ENCODE data around the gene STX18. TPM values are rescaled to one million over a fixed set of nuclear protein-coding genes. Genes with fewer than 3 reads are reported as not detected.

Gene STX18
- total RNA-seq, 8 experiments from 2014 or later: 15.4 to 48.3 (median 22.6) TPM

DNA sequence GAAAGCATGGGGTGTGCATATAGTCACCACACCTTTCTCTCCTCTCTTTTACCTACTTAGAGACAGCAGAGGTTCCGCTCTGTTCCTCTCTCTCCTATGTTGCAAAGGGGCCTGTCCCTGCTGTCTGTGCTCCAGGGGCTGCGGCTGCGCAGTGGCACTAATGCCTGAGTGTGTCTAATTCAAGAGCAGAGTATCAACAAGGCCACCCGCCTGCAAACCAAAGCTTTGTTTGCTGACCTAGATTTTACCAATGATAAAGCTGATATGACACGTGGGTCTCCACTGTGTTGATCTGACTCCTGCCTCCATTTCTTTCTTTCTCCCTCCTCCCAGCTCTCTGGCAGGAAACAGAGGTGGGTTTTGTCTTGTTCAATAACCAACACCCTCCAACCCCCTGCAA, 80.0 kb downstream of the STX18 start:
- WGBS, 10 experiments: 60 to 100% (median 84%) methylated on average over 1 to 4 of the region's 5 CpGs; no CpG with 5 or more reads in 7 of the 10 experiments

DNA sequence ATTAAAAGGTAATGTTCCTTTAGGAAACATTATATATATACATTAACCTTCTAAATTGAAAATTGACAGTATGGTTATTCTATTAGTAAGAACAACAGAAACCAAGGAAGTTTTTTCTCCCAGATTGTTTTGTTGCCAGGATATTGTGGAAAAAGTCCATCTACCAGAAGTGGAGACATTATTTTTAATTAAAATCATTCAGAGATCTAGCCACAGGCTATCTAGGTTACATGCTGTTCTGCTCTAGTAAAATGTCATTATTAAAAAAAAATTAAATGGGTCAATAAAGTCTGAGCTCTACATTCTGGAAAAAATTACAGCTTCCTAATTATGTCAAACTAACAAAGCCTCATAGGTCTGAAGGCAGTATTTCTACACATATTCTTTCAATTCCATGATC, 80.7 kb downstream of the STX18 start:
- no peak for ATAC-seq (replicated peaks in 6 of 8)
- Histone ChIP-seq H3K4me1 (replicated peaks in 1 of 2) (no peaks in the 10 kb centered on the region), H3K4me3 (no peak overlapping the region), H3K27ac (no peak overlapping the region)
- in situ Hi-C loops (cut with MboI; ENCODE audit: low pct_unique_long_range_greater_than_20kb in 2 of 9, low sequenced_read_pairs in 9 of 9, unreplicated experiment in 9 of 9): no loop called here

More for the DNA sequence above, 80.0 kb downstream of the STX18 start:
- Histone ChIP-seq H3K4me1 (replicated peaks in 1 of 2) (no peaks in the 10 kb centered on the region), H3K4me3 (no peak overlapping the region), H3K27ac (no peak overlapping the region)
- ATAC-seq (replicated peaks in 6 of 8): peak in 1 of 8 experiments; percentile 31
- in situ Hi-C loops (cut with MboI; ENCODE audit: low pct_unique_long_range_greater_than_20kb in 2 of 9, low sequenced_read_pairs in 9 of 9, unreplicated experiment in 9 of 9): no loop called here

DNA sequence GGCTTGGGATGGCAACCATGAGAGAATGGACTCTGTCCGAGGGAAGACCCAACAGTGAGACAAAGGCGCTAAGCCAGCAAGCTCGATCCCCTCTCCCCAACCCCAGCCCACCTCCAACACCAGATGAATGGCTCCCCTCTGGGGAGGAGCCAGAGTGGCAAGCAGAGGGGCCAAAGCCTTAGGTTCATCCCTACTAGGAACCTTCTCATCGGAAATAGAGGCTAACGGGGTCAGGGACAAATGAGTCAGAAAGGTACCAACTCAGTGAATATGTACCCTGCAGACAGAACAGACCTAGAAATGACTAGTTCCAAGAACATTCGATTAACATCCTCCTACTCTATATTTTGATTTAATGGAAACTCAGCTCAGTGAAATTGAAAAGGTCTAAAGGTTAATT, 81.1 kb downstream of the STX18 start:
- Histone ChIP-seq H3K27ac (no peak overlapping the region), H3K4me3 (no peak overlapping the region), H3K4me1 (replicated peaks in 1 of 2) (no peaks in the 10 kb centered on the region)
- in situ Hi-C loops (cut with MboI; ENCODE audit: low pct_unique_long_range_greater_than_20kb in 2 of 9, low sequenced_read_pairs in 9 of 9, unreplicated experiment in 9 of 9): no loop called here
- 67 to 100% (median 96%) methylated on average over 1 to 6 of the region's 6 CpGs; no CpG with 5 or more reads in 2 of the 10 experiments for whole genome bisulfite sequencing, 10 experiments
- no peak for ATAC-seq (replicated peaks in 6 of 8)

DNA sequence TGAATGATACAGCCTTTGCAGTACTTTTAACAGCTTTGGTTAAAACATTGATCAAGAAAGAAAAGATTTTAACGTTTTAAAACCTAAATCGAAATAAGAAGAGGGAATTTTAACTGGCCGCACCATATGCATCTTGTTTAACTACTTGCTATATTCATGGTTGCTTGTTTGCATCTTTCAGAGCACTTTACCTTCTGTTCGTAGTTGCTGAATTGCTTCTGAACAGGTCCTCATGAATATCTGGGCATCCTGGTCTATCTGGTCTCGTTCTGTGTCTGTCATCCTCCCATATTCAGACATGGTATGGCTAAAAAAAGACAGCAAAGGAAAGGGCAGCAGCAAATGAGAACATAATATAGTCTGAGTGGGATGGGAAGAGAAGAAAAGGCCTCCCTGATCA, 82.7 kb downstream of the STX18 start:
- no peak overlapping the region for H3K27ac ChIP-seq
- no peak for ATAC-seq (replicated peaks in 6 of 8)
- H3K4me3 ChIP-seq: no peak overlapping the region
- WGBS, 10 experiments: 50 to 100% (median 86%) methylated on average over 2 to 5 of the region's 5 CpGs; no CpG with 5 or more reads in 1 of the 10 experiments
- in situ Hi-C loops (cut with MboI; ENCODE audit: low pct_unique_long_range_greater_than_20kb in 2 of 9, low sequenced_read_pairs in 9 of 9, unreplicated experiment in 9 of 9): no loop called here
- H3K4me1 ChIP-seq (replicated peaks in 1 of 2): no peaks in the 10 kb centered on the region

DNA sequence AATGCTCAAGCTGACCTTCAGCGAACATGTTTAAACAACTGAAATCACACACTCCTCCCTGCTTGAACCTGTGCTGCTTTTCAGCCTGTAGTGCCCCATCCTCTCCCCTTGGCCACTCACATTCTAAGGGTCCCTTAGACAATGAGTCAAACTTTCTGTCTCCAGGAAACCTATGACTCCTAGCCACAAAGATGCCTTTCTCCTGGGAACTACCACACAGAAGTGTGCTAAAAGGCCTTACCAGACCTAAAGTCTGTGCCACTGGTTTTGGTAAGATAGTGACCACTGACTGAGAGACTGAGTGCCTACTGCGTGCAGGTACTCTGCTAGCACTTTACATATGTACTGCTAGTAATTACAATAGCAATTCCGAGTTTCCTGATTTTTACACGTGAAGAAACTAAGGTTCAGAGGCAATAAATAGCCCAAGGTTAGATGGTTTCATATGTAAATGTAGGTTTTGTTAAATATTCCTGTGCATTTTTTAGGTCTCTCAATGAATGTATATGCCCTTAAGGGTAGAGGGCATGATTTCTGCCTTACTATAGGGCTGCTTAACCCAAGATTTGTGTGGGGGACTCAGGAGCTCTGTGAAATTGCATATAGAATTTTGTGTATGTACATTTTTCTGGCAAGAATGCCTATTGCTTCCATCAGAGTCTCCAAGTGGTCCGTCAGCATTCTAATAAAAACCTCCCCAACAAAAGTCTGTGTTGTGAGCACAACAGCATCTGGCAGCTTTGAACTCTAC, 83.9 kb downstream of the STX18 start:
- H3K27ac ChIP-seq: no peak overlapping the region
- no peaks in the 10 kb centered on the region for H3K4me1 ChIP-seq (replicated peaks in 1 of 2)
- in situ Hi-C loops (cut with MboI; ENCODE audit: low pct_unique_long_range_greater_than_20kb in 2 of 9, low sequenced_read_pairs in 9 of 9, unreplicated experiment in 9 of 9): no loop called here
- no peak overlapping the region for H3K4me3 ChIP-seq
- WGBS, 10 experiments: 0 to 100% (median 40%) methylated on average over 1 to 5 of the region's 5 CpGs; no CpG with 5 or more reads in 1 of the 10 experiments
- peak in 2 of 8 experiments; percentile 65 to 84 for ATAC-seq (replicated peaks in 6 of 8)

DNA sequence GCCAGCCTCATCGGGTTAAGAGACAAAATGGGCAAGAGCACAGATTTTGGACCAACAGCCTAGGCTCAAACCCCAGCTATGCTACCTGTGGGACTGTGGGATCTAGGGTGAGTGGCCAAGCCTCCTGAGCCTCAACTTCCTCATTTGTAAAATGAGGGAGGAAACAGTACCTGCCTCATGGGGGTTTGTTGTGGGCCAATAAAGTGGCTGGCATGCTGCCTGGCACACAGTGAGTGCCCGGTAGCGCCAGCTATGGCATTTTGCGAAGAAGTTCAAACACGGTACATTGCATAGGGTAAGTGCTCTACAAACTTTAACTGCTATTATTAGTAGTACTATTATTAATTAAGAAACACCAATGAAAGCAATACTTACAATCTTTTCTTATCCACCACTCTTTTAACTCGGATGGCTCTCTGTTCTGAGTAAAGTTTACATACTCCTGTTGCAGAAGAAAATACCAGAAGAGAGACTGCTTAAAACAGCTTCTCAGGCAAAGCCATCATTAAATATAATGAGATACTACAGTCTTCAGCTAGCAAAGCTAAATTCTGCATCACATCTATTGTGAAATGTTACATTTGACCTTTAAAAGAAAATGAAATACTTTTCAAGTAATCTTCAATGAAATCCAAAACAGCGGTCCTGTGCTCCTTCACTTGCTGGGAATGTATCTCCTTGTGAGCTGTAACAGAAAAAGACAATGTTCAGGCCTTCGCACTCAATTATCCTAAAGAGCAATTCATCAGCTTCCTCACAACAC, 84.9 kb downstream of the STX18 start:
- in situ Hi-C loops (cut with MboI; ENCODE audit: low pct_unique_long_range_greater_than_20kb in 2 of 9, low sequenced_read_pairs in 9 of 9, unreplicated experiment in 9 of 9): no loop called here
- Histone ChIP-seq H3K27ac (no peak overlapping the region), H3K4me3 (no peak overlapping the region), H3K4me1 (replicated peaks in 1 of 2) (no peaks in the 10 kb centered on the region)
- ATAC-seq (replicated peaks in 6 of 8): no peak
- 73 to 100% (median 94%) methylated on average over 1 to 8 of the region's 8 CpGs for WGBS, 10 experiments

DNA sequence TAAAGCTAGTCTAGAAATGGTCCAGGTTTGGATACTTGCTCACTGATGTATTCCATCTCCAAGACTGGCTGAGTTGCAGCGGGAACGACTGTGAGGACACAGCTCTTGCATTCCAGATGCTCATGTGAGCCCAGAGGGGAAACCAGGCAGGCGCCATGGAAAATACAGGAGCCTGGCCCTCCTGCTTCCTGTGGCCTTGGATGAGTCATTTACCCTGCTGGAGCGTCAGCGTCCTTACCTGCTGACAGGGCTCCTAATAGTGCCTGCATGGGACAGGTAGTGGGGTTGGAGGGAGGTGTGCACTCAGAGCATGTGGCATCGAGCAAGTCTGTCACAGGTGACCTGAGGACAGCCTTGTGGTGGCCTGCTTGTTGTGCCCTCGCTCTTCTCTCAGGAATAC, 85.5 kb downstream of the STX18 start:
- no peak for ATAC-seq (replicated peaks in 6 of 8)
- Histone ChIP-seq H3K4me1 (replicated peaks in 1 of 2) (no peaks in the 10 kb centered on the region), H3K27ac (no peak overlapping the region), H3K4me3 (no peak overlapping the region)
- 67 to 100% (median 95%) methylated on average over 1 to 5 of the region's 7 CpGs; no CpG with 5 or more reads in 3 of the 10 experiments for WGBS, 10 experiments
- in situ Hi-C loops (cut with MboI; ENCODE audit: low pct_unique_long_range_greater_than_20kb in 2 of 9, low sequenced_read_pairs in 9 of 9, unreplicated experiment in 9 of 9): no loop called here

DNA sequence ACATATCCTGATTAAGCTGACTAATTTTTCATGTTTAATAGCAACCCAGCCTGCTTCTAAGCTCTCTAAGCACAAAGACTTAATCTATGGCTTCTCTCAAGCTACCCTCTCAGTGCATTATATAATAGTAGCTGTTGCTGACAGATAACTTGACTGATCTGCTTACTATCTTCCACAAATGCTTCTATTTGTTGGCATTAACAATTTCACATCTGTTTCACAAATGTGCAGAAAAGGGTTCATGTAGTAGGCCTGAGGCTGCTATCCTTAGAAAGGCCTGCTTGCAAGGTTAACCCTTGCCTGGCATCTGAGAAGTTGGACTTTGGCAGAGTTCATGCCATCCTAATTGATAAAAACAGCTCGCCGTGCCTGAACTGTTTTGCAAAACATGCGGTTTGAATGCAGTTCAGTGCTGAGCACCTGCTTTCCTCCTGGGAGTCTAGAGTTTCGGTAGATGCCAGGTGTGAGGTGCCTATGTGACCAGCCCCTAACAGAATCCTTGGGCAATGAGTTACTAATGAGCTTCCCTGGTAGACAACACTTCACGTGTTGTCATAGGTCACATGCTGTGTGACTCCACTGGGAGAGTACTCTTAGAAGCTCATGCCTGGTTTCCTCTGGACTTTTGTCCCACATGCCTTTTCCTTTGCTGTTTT, 86.5 kb downstream of the STX18 start:
- peak in 1 of 8 experiments; percentile 57 for ATAC-seq (replicated peaks in 6 of 8)
- WGBS, 10 experiments: 30 to 100% (median 81%) methylated on average over 1 to 5 of the region's 5 CpGs; no CpG with 5 or more reads in 4 of the 10 experiments
- H3K27ac ChIP-seq: no peak overlapping the region
- in situ Hi-C loops (cut with MboI; ENCODE audit: low pct_unique_long_range_greater_than_20kb in 2 of 9, low sequenced_read_pairs in 9 of 9, unreplicated experiment in 9 of 9): no loop called here
- H3K4me3 ChIP-seq: no peak overlapping the region
- no peaks in the 10 kb centered on the region for H3K4me1 ChIP-seq (replicated peaks in 1 of 2)

DNA sequence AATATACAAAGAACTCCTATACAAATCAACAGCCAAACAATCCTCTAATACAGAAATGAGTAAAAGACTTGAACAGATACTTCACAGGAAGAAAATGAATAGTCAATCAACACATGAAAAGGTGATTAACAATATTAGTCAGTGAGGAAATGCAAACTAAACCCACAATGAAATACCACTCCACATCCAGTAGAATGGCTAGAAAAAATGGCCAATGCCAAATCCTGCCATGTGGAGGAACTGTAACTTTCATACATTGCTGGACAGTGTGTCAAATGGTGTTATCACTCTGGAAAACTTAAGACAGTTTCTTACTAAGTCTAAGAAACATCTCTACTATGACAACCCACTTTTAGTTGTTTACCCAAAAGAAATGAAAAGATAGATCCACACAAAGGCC, 95.4 kb downstream of the STX18 start:
- H3K4me3 ChIP-seq: no peak overlapping the region
- no peaks in the 10 kb centered on the region for H3K4me1 ChIP-seq (replicated peaks in 1 of 2)
- in situ Hi-C loops (cut with MboI; ENCODE audit: low pct_unique_long_range_greater_than_20kb in 2 of 9, low sequenced_read_pairs in 9 of 9, unreplicated experiment in 9 of 9): no loop called here
- ATAC-seq (replicated peaks in 6 of 8): no peak
- H3K27ac ChIP-seq: no peak overlapping the region

DNA sequence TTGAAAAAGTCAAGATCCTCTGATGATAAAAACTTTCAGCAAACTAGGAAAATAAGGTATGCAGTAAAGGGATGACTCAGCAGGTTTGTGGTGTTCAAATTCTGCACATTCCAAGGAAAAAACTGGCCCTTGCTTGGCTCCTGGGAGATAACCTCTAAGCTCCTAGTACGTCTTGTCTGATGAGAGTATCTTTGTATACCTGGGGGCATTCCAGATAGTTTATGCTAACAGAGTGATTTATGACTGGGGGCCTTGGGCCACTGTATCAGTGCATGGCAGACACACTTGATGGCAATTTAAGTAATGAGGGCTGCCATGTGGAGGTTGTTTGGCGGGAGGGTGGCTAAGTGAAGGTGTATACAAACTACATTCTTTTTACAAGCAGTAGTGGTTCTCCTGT, 98.0 kb downstream of the STX18 start:
- ATAC-seq (replicated peaks in 6 of 8): peak in 2 of 8 experiments; percentile 28 to 42
- in situ Hi-C loops (cut with MboI; ENCODE audit: low pct_unique_long_range_greater_than_20kb in 2 of 9, low sequenced_read_pairs in 9 of 9, unreplicated experiment in 9 of 9): no loop called here
- H3K4me3 ChIP-seq: no peak overlapping the region
- no peaks in the 10 kb centered on the region for H3K4me1 ChIP-seq (replicated peaks in 1 of 2)
- no peak overlapping the region for H3K27ac ChIP-seq
- WGBS, 10 experiments: 40 to 94% (median 69%) methylated on average over 1 to 2 of the region's 2 CpGs; no CpG with 5 or more reads in 4 of the 10 experiments

DNA sequence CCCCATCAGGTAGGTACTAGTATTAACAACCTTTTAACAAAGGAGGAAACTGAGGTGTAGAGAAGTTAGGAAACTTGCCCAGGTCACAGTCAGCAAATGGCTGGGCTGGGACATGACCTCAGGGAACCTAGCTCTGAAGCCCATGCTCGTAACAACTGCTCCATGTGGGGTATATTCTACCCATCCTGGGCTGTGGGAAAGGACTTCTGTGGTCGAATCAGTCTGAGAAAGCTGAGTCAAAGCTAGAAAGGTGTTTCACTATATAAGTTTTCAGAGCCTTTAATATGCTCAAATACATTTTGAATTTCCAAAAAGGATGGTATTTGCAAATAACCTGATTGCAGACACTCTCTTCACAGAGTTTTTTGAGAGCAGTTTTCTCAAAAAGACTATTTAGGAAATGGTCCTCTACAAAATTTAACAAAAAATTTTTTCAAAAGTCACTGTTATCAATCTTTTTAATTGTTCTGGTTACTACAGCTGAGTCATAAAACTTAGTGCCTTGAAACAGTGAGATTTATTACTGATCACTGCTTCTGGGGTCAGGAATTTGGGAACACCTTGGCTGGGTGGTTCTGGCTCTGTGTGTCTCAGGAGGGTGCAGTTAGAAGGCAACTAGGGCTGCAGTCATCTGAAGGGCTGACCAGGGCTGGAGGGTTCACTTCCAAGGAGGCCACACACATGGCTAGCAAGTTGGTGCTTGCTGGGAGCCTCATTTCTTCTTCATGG, 101.4 kb downstream of the STX18 start:
- 81 to 100% (median 94%) methylated on average over 1 to 2 of the region's 2 CpGs; no CpG with 5 or more reads in 2 of the 10 experiments for WGBS, 10 experiments
- Histone ChIP-seq H3K4me1 (replicated peaks in 1 of 2) (no peaks in the 10 kb centered on the region), H3K27ac (no peak overlapping the region), H3K4me3 (no peak overlapping the region)
- in situ Hi-C loops (cut with MboI; ENCODE audit: low pct_unique_long_range_greater_than_20kb in 2 of 9, low sequenced_read_pairs in 9 of 9, unreplicated experiment in 9 of 9): no loop called here
- no peak for ATAC-seq (replicated peaks in 6 of 8)

DNA sequence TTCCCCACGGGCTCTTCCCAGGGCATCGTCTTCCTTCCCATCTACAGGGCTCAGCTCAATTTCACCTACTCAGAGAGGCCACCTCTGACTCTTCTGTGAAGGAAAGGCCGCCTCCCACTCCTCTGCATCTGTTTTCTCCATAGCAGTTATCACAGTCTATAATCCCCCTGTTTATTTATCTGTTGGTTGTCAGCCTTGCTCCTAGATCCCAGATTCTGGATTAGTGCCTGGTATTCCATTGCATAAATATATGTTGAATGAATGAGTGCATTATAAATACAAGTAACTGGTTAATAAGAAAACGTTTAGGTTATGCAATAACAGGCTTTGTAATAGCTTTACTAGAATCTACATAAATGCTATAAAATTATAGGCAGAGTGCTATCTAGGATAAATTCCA, 102.1 kb downstream of the STX18 start:
- no peaks in the 10 kb centered on the region for H3K4me1 ChIP-seq (replicated peaks in 1 of 2)
- WGBS, 10 experiments: 13 to 100% (median 70%) methylated on average over 1 to 3 of the region's 4 CpGs; no CpG with 5 or more reads in 1 of the 10 experiments
- in situ Hi-C loops (cut with MboI; ENCODE audit: low pct_unique_long_range_greater_than_20kb in 2 of 9, low sequenced_read_pairs in 9 of 9, unreplicated experiment in 9 of 9): no loop called here
- no peak overlapping the region for H3K4me3 ChIP-seq
- no peak overlapping the region for H3K27ac ChIP-seq
- peak in 1 of 8 experiments; percentile 37 for ATAC-seq (replicated peaks in 6 of 8)

DNA sequence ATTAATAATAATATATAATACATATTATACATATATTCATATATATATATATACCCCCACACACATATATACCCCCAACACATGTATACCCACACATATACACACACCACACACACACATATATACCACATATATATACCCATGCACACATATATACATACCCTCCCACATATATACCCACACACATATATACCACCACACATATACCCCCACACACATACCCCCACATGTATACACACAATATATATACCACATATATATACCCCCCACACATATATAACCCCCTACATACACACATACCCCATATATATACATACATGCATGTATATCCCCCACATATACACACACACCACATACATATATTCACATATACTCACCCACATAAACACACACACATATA, 103.0 kb downstream of the STX18 start:
- ATAC-seq (replicated peaks in 6 of 8): no peak
- Histone ChIP-seq H3K4me1 (replicated peaks in 1 of 2) (no peaks in the 10 kb centered on the region), H3K27ac (no peak overlapping the region), H3K4me3 (no peak overlapping the region)
- in situ Hi-C loops (cut with MboI; ENCODE audit: low pct_unique_long_range_greater_than_20kb in 2 of 9, low sequenced_read_pairs in 9 of 9, unreplicated experiment in 9 of 9): no loop called here
